Activated T-cell treated with anti-CD3 and anti-CD28 coated beads, Interleukin-2, amount 50 U/mL, for 4 hours (primary cell): Measurements from ENCODE around the gene HOXA9. TPM values are rescaled to one million over a fixed set of nuclear protein-coding genes. Genes with fewer than 3 reads are reported as not detected.

Source experiments
- ATAC-seq, 2 donors: fragments of 200-7000 bp; cut with Tn5 transposase; one replicate each; pipeline ENCODE4 v1.10.0; 2021
- DNase-seq: peaks from one replicate; pipeline ENCODE4 v3.0.0-alpha.2; 2020
- H3K27me3 Mint-ChIP-seq: one replicate; pipeline ENCODE4 v1.8.0; 2021; ENCODE audit warnings: low read depth, mixed read lengths
- H3K36me3 Mint-ChIP-seq: one replicate; pipeline ENCODE4 v1.8.0; 2022; ENCODE audit warnings: mixed read lengths; ENCODE audit not compliant: insufficient read depth
- H3K4me1 Mint-ChIP-seq: one replicate; pipeline ENCODE4 v1.8.0; 2021; ENCODE audit warnings: low read depth, mixed read lengths
- H3K4me3 Mint-ChIP-seq: one replicate; pipeline ENCODE4 v1.8.0; 2021; ENCODE audit warnings: mild to moderate bottlenecking, moderate library complexity, mixed read lengths
- H3K9me3 Mint-ChIP-seq: one replicate; pipeline ENCODE4 v1.8.0; 2021; ENCODE audit warnings: mixed read lengths
- total RNA-seq, 3 donors: library from RNA; stranded (reverse); gene quantifications; one replicate each; pipeline ENCODE4 v1.2.1, GENCODE V29; 2021

HOXA9 gene
- total RNA-seq, 3 donors from 2014 or later, result 0.28 to 0.76 TPM; not detected in 1

GRCh38 chr7:27170426-27171324, 5.3 kb upstream of the HOXA9 start:
- H3K4me1 Mint-ChIP-seq, result peaks cover 31% of the 10 kb centered on the region
- H3K9me3 Mint-ChIP-seq, result no peaks in the 10 kb centered on the region
- ATAC-seq, result no peak
- DNase-seq, result no peak
- H3K36me3 Mint-ChIP-seq, result no peaks in the 10 kb centered on the region
- peaks cover 74% of the 10 kb centered on the region for H3K27me3 Mint-ChIP-seq
- H3K4me3 Mint-ChIP-seq, result no peak overlapping the region

GRCh38 chr7:27169658-27170425, 4.5 kb upstream of the HOXA9 start:
- no peaks in the 10 kb centered on the region for H3K36me3 Mint-ChIP-seq
- ATAC-seq, result no peak
- H3K27me3 Mint-ChIP-seq, result peaks cover 71% of the 10 kb centered on the region
- peaks cover 31% of the 10 kb centered on the region for H3K4me1 Mint-ChIP-seq
- no peaks in the 10 kb centered on the region for H3K9me3 Mint-ChIP-seq
- no peak for DNase-seq
- no peak overlapping the region for H3K4me3 Mint-ChIP-seq

DNA sequence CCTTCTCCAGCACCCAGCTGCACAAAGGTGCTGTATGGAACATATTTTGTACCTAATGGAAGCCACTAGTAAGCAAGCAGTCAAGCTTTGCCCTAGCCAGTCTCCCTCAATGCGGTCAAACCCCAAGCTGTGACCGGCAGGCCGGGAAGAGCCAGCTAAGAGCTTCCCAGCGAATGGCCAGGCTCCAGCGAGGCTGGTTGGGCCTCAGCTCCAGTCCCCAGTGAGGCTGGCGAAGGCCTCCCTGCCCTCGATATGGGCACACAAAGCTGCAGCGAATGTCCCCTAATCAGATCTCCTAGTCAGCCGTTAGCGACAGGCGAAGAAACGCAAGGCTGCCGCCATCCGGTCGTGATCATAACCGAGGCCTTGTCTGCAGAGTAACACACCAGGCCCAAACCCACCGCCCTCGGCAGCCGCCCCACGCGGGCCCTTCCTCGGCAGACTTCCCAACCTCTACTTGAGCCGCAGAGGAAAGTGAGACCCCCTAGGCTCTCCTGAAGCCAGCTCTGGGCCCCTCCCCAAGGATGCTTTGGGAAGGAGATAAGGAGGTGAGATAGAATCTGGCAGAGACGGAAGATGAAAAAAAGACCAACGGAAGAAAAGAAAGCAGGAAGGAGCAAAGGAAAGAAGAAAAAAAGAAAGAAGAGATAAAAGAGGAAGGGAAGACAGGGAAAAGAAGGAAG, 3.1 kb upstream of the HOXA9 start:
- no peak for DNase-seq
- Mint-ChIP-seq H3K36me3 (no peaks in the 10 kb centered on the region), H3K27me3 (peaks cover 79% of the 10 kb centered on the region), H3K4me1 (peaks cover 34% of the 10 kb centered on the region), H3K4me3 (peak overlapping the region; percentile 34), H3K9me3 (no peaks in the 10 kb centered on the region)
- no peak for ATAC-seq

GRCh38 chr7:27167916-27168264, 2.6 kb upstream of the HOXA9 start:
- peaks cover 34% of the 10 kb centered on the region for H3K4me1 Mint-ChIP-seq
- H3K36me3 Mint-ChIP-seq, result no peaks in the 10 kb centered on the region
- DNase-seq, result no peak

GRCh38 chr7:27166531-27167505, 1.5 kb upstream of the HOXA9 start:
- DNase-seq (no peak), ATAC-seq (no peak)
- H3K9me3 Mint-ChIP-seq, result no peaks in the 10 kb centered on the region
- H3K27me3 Mint-ChIP-seq, result peaks cover 81% of the 10 kb centered on the region
- H3K36me3 Mint-ChIP-seq, result no peaks in the 10 kb centered on the region
- peaks cover 27% of the 10 kb centered on the region for H3K4me1 Mint-ChIP-seq
- H3K4me3 Mint-ChIP-seq, result peak overlapping the region; percentile 35

More at GRCh38 chr7:27167916-27168264, 2.6 kb upstream of the HOXA9 start:
- Mint-ChIP-seq H3K27me3 (peaks cover 81% of the 10 kb centered on the region), H3K9me3 (no peaks in the 10 kb centered on the region), H3K4me3 (no peak overlapping the region)
- ATAC-seq, result no peak

DNA sequence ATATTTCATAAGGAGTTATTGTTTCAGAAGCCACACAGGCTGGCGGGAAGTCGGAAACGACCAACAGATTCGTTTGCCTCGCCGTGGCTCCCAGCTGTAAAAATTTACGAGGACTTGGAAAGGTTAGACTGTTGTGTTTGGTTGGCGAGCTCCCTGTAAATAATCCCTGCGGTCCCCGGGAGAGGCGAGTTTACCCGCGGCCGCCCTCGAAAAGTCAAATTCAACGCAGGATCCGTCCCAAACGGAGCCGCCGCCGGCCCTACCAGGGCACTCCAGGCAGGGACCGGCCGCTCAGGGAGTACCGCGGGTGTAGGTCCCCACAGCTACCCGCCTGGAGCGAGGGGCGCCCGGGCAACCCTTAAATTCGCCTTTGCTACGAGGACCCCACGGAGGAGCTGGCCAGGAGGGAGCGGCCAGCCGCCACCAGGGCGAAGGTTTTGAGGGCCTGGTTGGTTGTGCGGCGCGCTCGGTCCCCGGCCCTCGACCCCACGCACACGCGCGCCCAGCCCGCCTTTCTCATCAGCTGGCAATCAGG, 726 bp upstream of the HOXA9 start:
- peaks cover 27% of the 10 kb centered on the region for H3K4me1 Mint-ChIP-seq
- no peaks in the 10 kb centered on the region for H3K36me3 Mint-ChIP-seq
- ATAC-seq (no peak), DNase-seq (no peak)
- H3K27me3 Mint-ChIP-seq, result peaks cover 77% of the 10 kb centered on the region
- H3K9me3 Mint-ChIP-seq, result no peaks in the 10 kb centered on the region
- peak overlapping the region; percentile 53 for H3K4me3 Mint-ChIP-seq

DNA sequence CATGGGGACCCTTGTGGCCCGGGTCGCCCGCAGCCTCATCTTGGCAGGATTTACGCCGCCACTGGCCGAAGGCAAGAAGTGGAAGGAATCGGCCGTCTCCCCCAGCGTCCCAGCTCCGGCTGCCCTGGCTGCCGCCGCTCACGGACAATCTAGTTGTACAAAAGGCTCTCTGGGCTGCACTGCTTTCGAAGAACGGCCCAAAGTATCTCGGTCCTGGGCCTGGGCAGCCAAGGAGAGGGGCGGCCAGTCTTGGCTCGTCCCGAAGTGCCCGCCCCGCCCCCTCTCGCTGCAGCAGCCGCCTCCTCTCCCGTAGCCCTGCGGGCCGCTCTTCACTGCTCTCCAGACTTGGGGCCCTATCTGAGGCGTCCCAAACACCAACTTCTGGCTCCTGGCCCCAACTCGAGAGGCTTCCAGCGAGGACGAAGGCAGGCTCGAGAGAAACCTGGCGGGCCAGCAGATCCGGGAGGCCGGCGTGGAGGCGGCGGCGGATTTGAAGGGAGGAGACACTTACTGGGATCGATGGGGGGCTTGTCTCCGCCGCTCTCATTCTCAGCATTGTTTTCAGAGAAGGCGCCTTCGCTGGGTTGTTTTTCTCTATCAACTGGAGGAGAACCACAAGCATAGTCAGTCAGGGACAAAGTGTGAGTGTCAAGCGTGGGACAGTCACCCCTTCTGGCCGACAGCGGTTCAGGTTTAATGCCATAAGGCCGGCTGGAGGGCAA, 809 bp downstream of the HOXA9 start:
- H3K4me3 Mint-ChIP-seq, result no peak overlapping the region
- DNase-seq (no peak), ATAC-seq (no peak)
- H3K4me1 Mint-ChIP-seq, result peaks cover 25% of the 10 kb centered on the region
- H3K27me3 Mint-ChIP-seq, result peaks cover 75% of the 10 kb centered on the region
- no peaks in the 10 kb centered on the region for H3K36me3 Mint-ChIP-seq
- no peaks in the 10 kb centered on the region for H3K9me3 Mint-ChIP-seq

GRCh38 chr7:27164045-27164366, 1.3 kb downstream of the HOXA9 start:
- no peaks in the 10 kb centered on the region for H3K36me3 Mint-ChIP-seq
- DNase-seq, result no peak
- no peak for ATAC-seq
- H3K27me3 Mint-ChIP-seq, result peaks cover 79% of the 10 kb centered on the region
- no peaks in the 10 kb centered on the region for H3K9me3 Mint-ChIP-seq
- H3K4me1 Mint-ChIP-seq, result peaks cover 24% of the 10 kb centered on the region
- H3K4me3 Mint-ChIP-seq, result no peak overlapping the region

DNA sequence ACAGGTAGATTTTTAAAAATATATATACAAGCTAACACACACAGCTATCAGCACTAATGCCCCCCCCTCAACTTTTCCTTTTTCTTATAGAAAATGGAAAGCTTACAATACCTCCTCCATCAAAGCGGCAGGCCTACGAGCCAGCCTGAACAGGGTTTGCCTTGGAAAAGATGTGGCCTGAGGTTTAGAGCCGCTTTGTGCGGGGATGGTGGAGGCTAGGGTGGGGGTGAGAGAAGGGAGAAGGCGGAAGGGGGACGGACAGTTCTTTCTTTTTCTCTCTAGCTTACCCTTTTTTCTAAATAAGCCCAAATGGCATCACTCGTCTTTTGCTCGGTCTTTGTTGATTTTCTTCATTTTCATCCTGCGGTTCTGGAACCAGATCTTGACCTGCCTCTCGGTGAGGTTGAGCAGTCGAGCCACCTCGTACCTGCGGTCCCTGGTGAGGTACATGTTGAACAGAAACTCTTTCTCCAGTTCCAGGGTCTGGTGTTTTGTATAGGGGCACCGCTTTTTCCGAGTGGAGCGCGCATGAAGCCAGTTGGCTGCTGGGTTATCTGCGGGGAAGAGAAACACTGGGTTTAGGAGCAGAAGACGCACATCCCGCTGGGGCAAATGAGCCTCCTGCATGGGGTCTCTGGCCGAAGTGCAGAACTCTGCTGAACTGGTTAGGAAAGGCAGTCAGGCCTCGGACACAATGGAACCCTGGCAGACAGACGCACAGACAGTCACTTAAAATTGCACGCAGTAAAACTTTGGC, 1.9 kb downstream of the HOXA9 start:
- no peaks in the 10 kb centered on the region for H3K9me3 Mint-ChIP-seq
- ATAC-seq, result no peak
- peaks cover 23% of the 10 kb centered on the region for H3K4me1 Mint-ChIP-seq

DNA sequence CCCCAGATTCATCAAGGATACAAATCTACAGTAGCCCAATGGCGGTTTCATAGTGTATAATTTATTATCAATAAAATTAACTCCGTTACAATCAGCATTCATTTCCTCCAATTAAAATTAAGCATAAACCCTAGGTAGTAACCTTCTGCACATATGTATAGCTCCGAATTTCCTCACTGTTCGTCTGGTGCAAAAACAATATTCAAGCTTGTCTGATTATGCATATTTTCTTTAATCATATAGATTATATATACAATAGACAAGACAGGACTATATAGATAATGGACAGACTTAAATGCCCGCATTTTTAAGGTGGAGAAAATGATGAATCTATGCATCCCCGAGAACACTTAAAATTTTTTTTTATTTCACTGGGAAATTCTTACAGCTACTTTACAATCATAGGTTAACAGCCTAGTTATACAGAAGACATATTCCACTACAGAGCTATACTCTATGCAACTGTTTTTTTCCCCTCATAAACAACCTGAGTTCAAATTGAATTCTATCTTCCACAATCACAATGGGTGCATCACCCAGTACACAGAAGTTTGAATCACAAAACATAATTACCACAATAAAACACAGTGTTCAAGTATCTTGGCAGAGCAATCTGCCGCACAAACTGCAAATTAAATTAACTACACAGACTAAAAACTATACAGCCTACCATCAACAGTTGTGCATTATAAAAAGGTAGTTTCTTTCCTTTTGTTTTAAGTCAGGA, 2.6 kb downstream of the HOXA9 start:
- H3K4me3 Mint-ChIP-seq, result no peak overlapping the region
- peaks cover 79% of the 10 kb centered on the region for H3K27me3 Mint-ChIP-seq
- no peaks in the 10 kb centered on the region for H3K36me3 Mint-ChIP-seq
- H3K4me1 Mint-ChIP-seq, result peaks cover 26% of the 10 kb centered on the region
- no peak for ATAC-seq
- DNase-seq, result no peak
- no peaks in the 10 kb centered on the region for H3K9me3 Mint-ChIP-seq

More for the DNA sequence above, 1.9 kb downstream of the HOXA9 start:
- Mint-ChIP-seq H3K27me3 (peaks cover 79% of the 10 kb centered on the region), H3K4me3 (no peak overlapping the region), H3K36me3 (no peaks in the 10 kb centered on the region)
- DNase-seq, result no peak

- no peak for DNase-seq
- no peaks in the 10 kb centered on the region for H3K9me3 Mint-ChIP-seq
- no peak overlapping the region for H3K4me3 Mint-ChIP-seq
- ATAC-seq, result no peak
- peaks cover 79% of the 10 kb centered on the region for H3K27me3 Mint-ChIP-seq
- no peaks in the 10 kb centered on the region for H3K36me3 Mint-ChIP-seq
- peaks cover 25% of the 10 kb centered on the region for H3K4me1 Mint-ChIP-seq
Observed at GRCh38 chr7:27161721-27162560, 3.4 kb downstream of the HOXA9 start.
